Stimulated activated CD8-positive, alpha-beta memory T cell treated with anti-CD3 and anti-CD28 coated beads, Interleukin-2, amount 100 ng/mL, for 48 hours (primary cell): ENCODE results near the gene QSOX2.

ENCODE experiments used
- DNase-seq, 2 donors: peaks; one replicate each; pipeline ENCODE4 v3.0.0-alpha.2; 2020; ENCODE audit warnings: low read depth in 2 of 2

QSOX2 gene

GRCh38 chr9:136265561-136266355 lies 20.1 kb upstream of the QSOX2 start:
- no peak for DNase-seq

- DNase-seq = no peak
Observed at GRCh38 chr9:136264441-136265405, 19.1 kb upstream of the QSOX2 start.

- DNase-seq = no peak
Observed at GRCh38 chr9:136264031-136264430, 18.4 kb upstream of the QSOX2 start.

- DNase-seq = no peak
Observed at GRCh38 chr9:136262671-136263178, 17.1 kb upstream of the QSOX2 start.

- no peak for DNase-seq
Observed at GRCh38 chr9:136261686-136262430, 16.2 kb upstream of the QSOX2 start.

- DNase-seq = no peak
Observed at GRCh38 chr9:136260936-136261472, 15.4 kb upstream of the QSOX2 start.

GRCh38 chr9:136260521-136260920 lies 14.9 kb upstream of the QSOX2 start:
- DNase-seq = no peak

- DNase-seq = no peak
Observed at GRCh38 chr9:136259836-136260235, 14.2 kb upstream of the QSOX2 start.

GRCh38 chr9:136259517-136259813 lies 13.9 kb upstream of the QSOX2 start:
- no peak for DNase-seq

- DNase-seq = no peak
Observed at GRCh38 chr9:136258786-136259516, 13.3 kb upstream of the QSOX2 start.

- DNase-seq = no peak
Observed at GRCh38 chr9:136258299-136258625, 12.7 kb upstream of the QSOX2 start.

GRCh38 chr9:136257381-136258298 lies 12.0 kb upstream of the QSOX2 start:
- DNase-seq = no peak

- DNase-seq = no peak
Observed at GRCh38 chr9:136255896-136256890, 10.6 kb upstream of the QSOX2 start.

- DNase-seq = peak; percentile 20 to 26
Observed at GRCh38 chr9:136255166-136255538, 9.5 kb upstream of the QSOX2 start.

- no peak for DNase-seq
Observed at GRCh38 chr9:136254381-136255165, 9.0 kb upstream of the QSOX2 start.

- DNase-seq = no peak
Observed at GRCh38 chr9:136253246-136254130, 7.9 kb upstream of the QSOX2 start.

GRCh38 chr9:136252846-136253245 lies 7.2 kb upstream of the QSOX2 start:
- DNase-seq = no peak
